ENCODE measurements around the gene FXR2. TPM values are rescaled to one million over a fixed set of nuclear protein-coding genes. Genes with fewer than 3 reads are reported as not detected.
A peak's percentile ranks its signal among the peaks of the same experiment; 100 is the strongest.
"Not testable (repeated sequence)": the region's sequence is repeated elsewhere in the genome, so short reads cannot be mapped to it uniquely, and the experiment has no call there.

FXR2 gene
- total RNA-seq, 2 experiments from 2014 or later = 30.7 to 40.5 TPM

GRCh38 chr17:7623661-7624060 is 9.0 kb upstream of the FXR2 start:
- no peaks in the 10 kb centered on the region for H3K9me3 Mint-ChIP-seq (ENCODE audit: low read depth)
- no peak for ATAC-seq
- peaks cover 2% of the 10 kb centered on the region for H3K36me3 Mint-ChIP-seq
- no peak for DNase-seq
- no peaks in the 10 kb centered on the region for H3K27me3 Mint-ChIP-seq
- peaks cover 14% of the 10 kb centered on the region for H3K4me1 Mint-ChIP-seq
- CTCF ChIA-PET = interaction anchor here (1.4 kb wide), 1 partner anchor 64 kb away, joined by 4 read pairs; the partner anchor contains the start of gene WRAP53
- H3K27ac Mint-ChIP-seq = no peak overlapping the region
- H3K4me3 Mint-ChIP-seq = no peak overlapping the region

- Mint-ChIP-seq H3K27ac (no peak overlapping the region), H3K9me3 (ENCODE audit: low read depth) (no peaks in the 10 kb centered on the region), H3K27me3 (no peaks in the 10 kb centered on the region), H3K36me3 (no peaks in the 10 kb centered on the region), H3K4me3 (no peak overlapping the region), H3K4me1 (no peaks in the 10 kb centered on the region)
- CTCF ChIA-PET = interaction anchor here (1.6 to 3.1 kb wide), 2 partner anchors 11 to 68 kb away, joined by 3 to 9 read pairs; no protein-coding TSS in a partner anchor
- ATAC-seq = no peak
- DNase-seq = no peak
Observed at GRCh38 chr17:7620835-7621234, 6.1 kb upstream of the FXR2 start.

GRCh38 chr17:7618608-7619007 is 3.9 kb upstream of the FXR2 start:
- Mint-ChIP-seq H3K4me1 (peaks cover 4% of the 10 kb centered on the region), H3K4me3 (no peak overlapping the region), H3K9me3 (ENCODE audit: low read depth) (no peaks in the 10 kb centered on the region), H3K27ac (no peak overlapping the region), H3K27me3 (no peaks in the 10 kb centered on the region), H3K36me3 (no peaks in the 10 kb centered on the region)
- CTCF ChIA-PET = interaction anchor here (0.9 to 1.4 kb wide), 3 partner anchors 8 to 50 kb away, joined by 3 read pairs; partner anchors contain the start of gene SAT2
- ATAC-seq (no peak), DNase-seq (no peak)

- H3K36me3 Mint-ChIP-seq = peaks cover 5% of the 10 kb centered on the region
- H3K4me3 Mint-ChIP-seq = peak overlapping the region; percentile 77
- H3K9me3 Mint-ChIP-seq (ENCODE audit: low read depth) = no peaks in the 10 kb centered on the region
- ATAC-seq (no peak), DNase-seq (no peak)
- CTCF ChIA-PET = interaction anchor here (0.6 to 6.0 kb wide), 23 partner anchors 10 to 580 kb away, joined by 3 to 58 read pairs (median 4); partner anchors contain the start of genes ACADVL, ACAP1, CD68 and DLG4
- peaks cover 30% of the 10 kb centered on the region for H3K4me1 Mint-ChIP-seq
- no peaks in the 10 kb centered on the region for H3K27me3 Mint-ChIP-seq
- H3K27ac Mint-ChIP-seq = peak overlapping the region; percentile 87
Observed at GRCh38 chr17:7615265-7615747, 609 bp upstream of the FXR2 start.

- Mint-ChIP-seq H3K36me3 (peaks cover 5% of the 10 kb centered on the region), H3K4me3 (peak overlapping the region; percentile 76), H3K27me3 (no peaks in the 10 kb centered on the region), H3K9me3 (ENCODE audit: low read depth) (no peaks in the 10 kb centered on the region), H3K27ac (peak overlapping the region; percentile 70), H3K4me1 (peaks cover 32% of the 10 kb centered on the region)
- CTCF ChIA-PET = interaction anchor here (1.0 to 6.0 kb wide), 9 partner anchors 13 to 395 kb away, joined by 3 to 58 read pairs (median 7); partner anchors contain the start of genes ACADVL, ACAP1, DLG4 and MPDU1
- ATAC-seq = no peak
- DNase-seq = peak; percentile 46
Observed at GRCh38 chr17:7613769-7614424, 800 bp downstream of the FXR2 start.

GRCh38 chr17:7612294-7612640 is 2.4 kb downstream of the FXR2 start:
- Mint-ChIP-seq H3K36me3 (peaks cover 5% of the 10 kb centered on the region), H3K4me1 (peaks cover 32% of the 10 kb centered on the region), H3K27ac (no peak overlapping the region), H3K4me3 (no peak overlapping the region), H3K27me3 (no peaks in the 10 kb centered on the region), H3K9me3 (ENCODE audit: low read depth) (no peaks in the 10 kb centered on the region)
- CTCF ChIA-PET = interaction anchor here (0.8 to 6.0 kb wide), 4 partner anchors 23 to 175 kb away, joined by 3 to 58 read pairs (median 8); partner anchors contain the start of genes SOX15, TP53 and WRAP53
- DNase-seq = no peak
- ATAC-seq = no peak

GRCh38 chr17:7611635-7612293 is 2.9 kb downstream of the FXR2 start:
- ATAC-seq (no peak), DNase-seq (no peak)
- Mint-ChIP-seq H3K4me3 (no peak overlapping the region), H3K4me1 (peaks cover 32% of the 10 kb centered on the region), H3K27me3 (no peaks in the 10 kb centered on the region), H3K36me3 (peaks cover 5% of the 10 kb centered on the region), H3K27ac (no peak overlapping the region), H3K9me3 (ENCODE audit: low read depth) (no peaks in the 10 kb centered on the region)
- CTCF ChIA-PET = interaction anchor here (0.8 to 3.3 kb wide), 5 partner anchors 8 to 175 kb away, joined by 3 to 14 read pairs (median 5); partner anchors contain the start of gene SOX15

- Mint-ChIP-seq H3K9me3 (ENCODE audit: low read depth) (no peaks in the 10 kb centered on the region), H3K36me3 (peaks cover 7% of the 10 kb centered on the region), H3K4me1 (peaks cover 37% of the 10 kb centered on the region), H3K27me3 (no peaks in the 10 kb centered on the region), H3K27ac (no peak overlapping the region), H3K4me3 (no peak overlapping the region)
- CTCF ChIA-PET = interaction anchor here (1.2 to 3.3 kb wide), 2 partner anchors 9 to 21 kb away, joined by 3 to 14 read pairs; partner anchors contain the start of gene SOX15
- no peak for DNase-seq
- no peak for ATAC-seq
Observed at GRCh38 chr17:7610641-7611040, 4.1 kb downstream of the FXR2 start.

- Mint-ChIP-seq H3K9me3 (ENCODE audit: low read depth) (no peaks in the 10 kb centered on the region), H3K4me3 (no peak overlapping the region), H3K27ac (no peak overlapping the region), H3K36me3 (peaks cover 29% of the 10 kb centered on the region), H3K27me3 (no peaks in the 10 kb centered on the region), H3K4me1 (peaks cover 13% of the 10 kb centered on the region)
- no peak for DNase-seq
- CTCF ChIA-PET = interaction anchor here (1.1 kb wide), 1 partner anchor 13 kb away, joined by 3 read pairs; no protein-coding TSS in a partner anchor
- ATAC-seq = no peak
Observed at GRCh38 chr17:7606280-7606679, 8.4 kb downstream of the FXR2 start.

- CTCF ChIA-PET; H3K9me3 Mint-ChIP-seq (ENCODE audit: low read depth); H3K4me3 Mint-ChIP-seq; H3K27me3 Mint-ChIP-seq; H3K27ac Mint-ChIP-seq; DNase-seq; H3K4me1 Mint-ChIP-seq; ATAC-seq: not testable (repeated sequence)
- H3K36me3 Mint-ChIP-seq = peaks cover 49% of the 10 kb centered on the region
Observed at GRCh38 chr17:7597561-7597960, 17.1 kb downstream of the FXR2 start.

GRCh38 chr17:7593296-7593695 is 21.4 kb downstream of the FXR2 start:
- peaks cover 41% of the 10 kb centered on the region for H3K36me3 Mint-ChIP-seq
- H3K9me3 Mint-ChIP-seq (ENCODE audit: low read depth) = no peaks in the 10 kb centered on the region
- H3K27ac Mint-ChIP-seq = no peak overlapping the region
- H3K27me3 Mint-ChIP-seq = no peaks in the 10 kb centered on the region
- H3K4me1 Mint-ChIP-seq = no peaks in the 10 kb centered on the region
- DNase-seq = no peak
- no peak overlapping the region for H3K4me3 Mint-ChIP-seq
- CTCF ChIA-PET = interaction anchor here (0.9 to 1.1 kb wide), 2 partner anchors 13 to 77 kb away, joined by 3 read pairs; no protein-coding TSS in a partner anchor
- ATAC-seq = no peak

GRCh38 chr17:7592422-7593021 is 22.2 kb downstream of the FXR2 start:
- peaks cover 43% of the 10 kb centered on the region for H3K36me3 Mint-ChIP-seq
- no peaks in the 10 kb centered on the region for H3K27me3 Mint-ChIP-seq
- no peak overlapping the region for H3K27ac Mint-ChIP-seq
- no peaks in the 10 kb centered on the region for H3K4me1 Mint-ChIP-seq
- no peak for ATAC-seq
- H3K9me3 Mint-ChIP-seq (ENCODE audit: low read depth) = no peaks in the 10 kb centered on the region
- CTCF ChIA-PET = interaction anchor here (0.9 to 1.1 kb wide), 3 partner anchors 14 to 77 kb away, joined by 3 read pairs; no protein-coding TSS in a partner anchor
- H3K4me3 Mint-ChIP-seq = no peak overlapping the region
- no peak for DNase-seq

GRCh38 chr17:7591596-7591995 is 23.1 kb downstream of the FXR2 start:
- no peak for DNase-seq
- Mint-ChIP-seq H3K4me3 (no peak overlapping the region), H3K27ac (no peak overlapping the region), H3K36me3 (peaks cover 45% of the 10 kb centered on the region), H3K9me3 (ENCODE audit: low read depth) (no peaks in the 10 kb centered on the region), H3K4me1 (peaks cover under 1% of the 10 kb centered on the region), H3K27me3 (no peaks in the 10 kb centered on the region)
- no peak for ATAC-seq
- CTCF ChIA-PET = interaction anchor here (1.1 kb wide), 1 partner anchor 31 kb away, joined by 3 read pairs; no protein-coding TSS in a partner anchor
